Suprapubic skin (tissue), 3 donors: ENCODE results near the gene RASD2.

ENCODE experiments used
- CTCF ChIP-seq, 2 donors: fragments of 200-600 bp in 1 of 2; fragments of 450-650 bp in 1 of 2; sonication (generic) in 1 of 2; IDR thresholded peaks; one replicate each; pipeline ENCODE4 v1.5.1; 2016 to 2019; ENCODE audit warnings: antibody characterized with exemption in 2 of 2, mild to moderate bottlenecking in 1 of 2, moderate library complexity in 1 of 2
- POLR2AphosphoS5 ChIP-seq, 3 donors: sonication (generic); formaldehyde crosslinking; IDR thresholded peaks; one replicate each; pipeline ENCODE4 v1.6.1; 2017; ENCODE audit warnings: antibody characterized with exemption in 3 of 3

- TF ChIP-seq CTCF (IDR thresholded peaks at IDR 0.05) (no peak), POLR2AphosphoS5 (IDR thresholded peaks at IDR 0.05) (no peak)
Observed at GRCh38 chr22:35539487-35539886, 1.1 kb upstream of the RASD2 start.
